Fibroblast of peridontal ligament (primary cell): ENCODE results near the gene CHKB.
"Not testable (repeated sequence)": the region's sequence is repeated elsewhere in the genome, so short reads cannot be mapped to it uniquely, and the experiment has no call there.

Experiments
- DNase-seq: peaks from one replicate; pipeline ENCODE4 v3.0.0-alpha.2; 2010; ENCODE audit errors: extremely low read depth

Gene CHKB

DNA sequence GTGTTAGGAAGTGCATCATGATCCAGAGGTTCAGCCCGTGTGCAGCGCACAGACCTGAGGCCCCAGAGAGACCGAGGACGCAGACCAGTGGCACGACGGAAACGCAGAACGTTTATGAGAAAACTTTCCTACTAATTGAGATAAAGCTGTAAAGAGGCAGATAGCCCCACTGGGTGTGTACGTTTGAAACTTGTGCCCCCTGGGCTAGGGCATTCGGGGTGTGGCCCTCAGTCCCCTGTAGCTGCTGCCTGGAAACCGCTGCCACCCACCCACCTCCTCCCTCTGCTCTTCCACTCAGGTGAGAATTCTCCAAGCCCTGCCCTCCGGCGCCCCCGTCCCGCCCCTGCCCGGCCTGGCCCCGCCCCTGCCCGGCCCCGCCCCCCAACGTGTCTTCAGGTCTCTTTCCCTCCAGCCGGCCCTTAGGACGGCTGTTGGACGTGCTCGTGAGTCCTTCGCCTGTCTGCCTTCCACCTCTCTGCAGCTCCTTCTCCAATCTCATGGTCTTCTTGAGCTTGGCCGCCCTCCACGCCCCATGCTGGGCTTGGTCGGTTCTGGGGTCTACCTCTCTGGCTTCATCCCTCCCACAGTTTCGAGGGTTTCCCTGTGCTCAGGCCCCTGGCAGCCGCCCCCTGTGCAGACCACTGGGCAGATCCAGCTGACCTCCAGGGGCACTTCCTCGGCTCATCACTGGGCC, 30.0 kb upstream of the CHKB start:
- no peak for DNase-seq

DNA sequence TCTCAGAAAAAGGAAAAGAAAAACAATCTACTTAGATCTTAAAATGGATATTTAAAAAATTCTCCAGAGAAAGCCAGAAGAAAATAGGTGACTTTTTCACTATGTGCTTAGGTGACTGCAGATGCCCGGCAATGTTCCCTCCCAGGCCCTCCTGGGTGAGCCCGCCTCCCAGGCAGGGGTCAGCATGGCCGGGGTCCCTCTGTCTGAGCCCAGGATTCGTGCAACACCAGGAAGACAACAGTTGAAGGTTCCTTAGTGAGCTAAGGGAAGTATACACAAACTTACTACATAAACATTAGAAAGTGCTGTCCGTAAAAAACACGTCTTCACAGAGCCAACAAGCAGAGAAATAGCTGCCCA, 29.5 kb upstream of the CHKB start:
- DNase-seq: no peak

DNA sequence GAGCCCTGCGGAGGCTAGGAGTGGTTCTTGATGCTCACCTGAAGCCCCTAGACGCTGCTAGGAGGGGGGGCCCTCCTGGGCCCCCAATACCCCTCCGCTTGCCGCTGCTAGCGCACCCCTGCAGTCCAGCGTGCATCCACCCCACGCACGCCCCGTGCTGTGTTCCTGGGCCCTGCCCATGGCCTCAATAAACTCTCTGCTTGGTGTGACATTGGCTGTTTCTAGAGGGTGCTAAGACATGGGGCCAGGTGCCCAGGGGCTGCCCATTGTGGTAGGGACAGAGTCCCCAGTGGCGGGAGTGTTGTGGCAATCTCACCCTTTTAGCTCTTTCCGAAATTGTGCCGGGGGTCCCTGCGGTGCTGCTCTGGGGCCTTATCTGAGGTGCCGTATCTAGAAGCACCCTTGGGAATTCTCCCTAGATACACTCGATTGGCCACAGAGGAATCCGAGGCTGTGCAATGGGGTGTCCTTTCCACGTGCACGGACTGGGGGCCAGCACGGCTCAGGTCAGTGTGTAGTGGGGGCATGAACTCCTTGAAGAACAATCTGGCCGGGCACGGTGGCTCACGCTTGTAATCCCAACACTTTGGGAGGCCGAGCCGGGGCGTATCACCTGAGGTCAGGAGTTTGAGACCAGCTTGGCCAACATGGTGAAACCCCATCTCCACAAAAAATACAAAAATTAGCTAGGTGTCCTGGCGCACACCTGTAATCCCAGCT, 28.9 kb upstream of the CHKB start:
- no peak for DNase-seq

DNA sequence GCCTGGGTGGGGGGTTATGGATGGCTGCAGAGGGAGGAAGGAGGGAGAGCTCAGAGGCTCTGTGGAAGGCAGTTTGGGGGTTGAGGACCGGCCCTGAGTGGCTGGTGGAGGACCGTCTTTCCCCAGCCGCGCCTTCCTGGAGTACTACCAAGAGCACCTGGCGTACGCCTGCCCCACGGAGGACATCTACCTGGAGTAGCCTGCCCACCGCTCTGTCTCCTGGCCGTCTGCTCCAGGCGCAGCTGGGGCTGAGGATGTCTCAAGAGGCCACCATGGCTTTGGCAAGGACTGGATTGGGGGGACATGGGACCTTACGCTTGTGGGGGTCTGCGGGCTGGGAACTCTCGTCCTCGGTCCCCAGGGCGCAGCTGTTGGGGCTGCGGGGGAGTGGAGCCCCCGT, 27.9 kb upstream of the CHKB start:
- no peak for DNase-seq

DNA sequence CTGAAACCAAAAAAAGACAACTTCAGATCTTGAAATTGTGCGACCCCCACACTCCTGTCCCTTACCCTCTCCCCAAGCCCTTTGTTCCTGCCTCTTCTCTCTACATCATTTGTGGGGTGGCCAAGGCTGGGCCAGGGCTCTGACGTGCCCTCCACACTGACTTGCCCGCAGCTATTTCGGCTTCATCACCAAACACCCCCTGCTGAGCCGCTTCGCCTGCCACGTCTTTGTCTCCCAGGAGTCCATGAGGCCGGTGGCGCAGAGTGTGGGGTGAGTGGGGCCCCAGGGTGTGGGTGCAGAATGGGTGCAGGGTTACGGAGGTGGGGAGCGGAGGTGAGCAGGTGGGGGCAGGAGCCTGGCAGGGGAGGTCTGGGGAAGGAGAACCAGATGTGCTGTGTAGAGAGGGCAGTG, 27.4 kb upstream of the CHKB start:
- DNase-seq: no peak

DNA sequence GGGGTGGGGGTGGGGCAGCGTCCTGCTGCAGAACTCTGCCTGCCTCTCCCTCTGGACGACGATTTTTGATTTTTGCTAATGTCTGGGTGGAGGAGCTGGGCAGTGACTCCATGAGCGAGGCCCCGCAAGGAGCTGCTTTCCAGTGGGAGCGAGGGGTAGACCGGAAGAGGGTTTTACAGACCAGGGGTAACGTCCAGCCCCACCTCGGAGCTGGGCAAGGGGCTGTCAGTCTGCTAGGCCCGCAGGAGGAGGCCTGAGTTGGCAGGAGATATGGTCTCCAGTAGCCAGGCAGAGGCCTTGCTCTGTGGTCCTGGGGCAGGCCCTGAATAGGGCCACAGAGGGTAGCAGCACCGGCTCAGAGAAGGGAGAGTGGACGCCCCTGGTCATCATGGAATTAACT, 26.9 kb upstream of the CHKB start:
- no peak for DNase-seq

DNA sequence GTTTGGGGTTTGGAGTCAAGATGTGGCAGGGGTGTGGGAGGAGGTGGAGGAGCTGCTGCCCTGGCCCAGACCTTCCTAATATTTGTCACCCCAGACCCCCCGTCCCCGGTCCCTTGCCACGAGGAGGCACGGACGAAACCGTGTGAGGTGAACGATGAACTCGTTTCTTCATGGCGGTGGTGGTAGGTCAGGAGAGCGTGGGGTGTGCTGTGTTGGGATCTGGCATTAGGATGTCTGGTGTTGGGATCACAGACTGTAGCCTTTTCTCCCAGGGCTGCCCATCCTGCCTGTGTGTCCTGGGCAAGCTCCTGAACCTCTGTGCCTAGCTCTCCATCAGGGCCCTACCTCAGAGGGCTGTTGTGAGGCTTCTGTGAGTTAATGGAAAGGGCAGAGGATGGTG, 26.3 kb upstream of the CHKB start:
- DNase-seq: no peak

DNA sequence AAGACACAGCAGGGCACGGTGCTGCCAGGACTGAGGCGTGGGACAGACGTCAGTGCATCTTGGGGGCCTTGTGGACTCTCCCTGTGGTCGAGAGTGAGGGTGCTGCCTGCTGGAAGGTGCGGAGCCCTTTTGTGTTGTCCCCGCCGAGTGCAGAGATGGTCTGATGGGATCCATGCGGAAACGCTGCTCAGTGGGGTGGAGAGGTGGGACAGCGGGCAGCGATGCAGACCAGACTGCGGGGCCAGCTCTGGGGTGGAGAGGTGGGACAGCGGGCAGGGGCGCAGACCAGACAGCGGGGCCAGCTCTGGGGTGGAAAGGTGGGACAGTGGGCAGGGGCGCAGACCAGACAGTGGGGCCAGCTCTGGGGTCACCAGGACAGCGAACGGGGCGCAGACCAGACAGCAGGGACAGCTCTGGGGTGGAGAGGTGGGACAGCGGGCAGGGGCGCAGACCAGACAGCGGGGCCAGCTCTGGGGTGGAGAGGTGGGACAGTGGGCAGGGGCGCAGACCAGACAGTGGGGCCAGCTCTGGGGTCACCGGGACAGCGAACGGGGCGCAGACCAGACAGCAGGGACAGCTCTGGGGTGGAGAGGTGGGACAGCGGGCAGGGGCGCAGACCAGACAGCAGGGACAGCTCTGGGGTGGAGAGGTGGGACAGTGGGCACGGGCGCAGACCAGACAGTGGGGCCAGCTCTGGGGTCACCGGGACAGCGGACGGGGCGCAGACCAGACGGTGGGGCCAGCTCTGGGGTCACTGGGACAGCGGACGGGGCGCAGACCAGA, 25.6 kb upstream of the CHKB start:
- not testable (repeated sequence) for DNase-seq

DNA sequence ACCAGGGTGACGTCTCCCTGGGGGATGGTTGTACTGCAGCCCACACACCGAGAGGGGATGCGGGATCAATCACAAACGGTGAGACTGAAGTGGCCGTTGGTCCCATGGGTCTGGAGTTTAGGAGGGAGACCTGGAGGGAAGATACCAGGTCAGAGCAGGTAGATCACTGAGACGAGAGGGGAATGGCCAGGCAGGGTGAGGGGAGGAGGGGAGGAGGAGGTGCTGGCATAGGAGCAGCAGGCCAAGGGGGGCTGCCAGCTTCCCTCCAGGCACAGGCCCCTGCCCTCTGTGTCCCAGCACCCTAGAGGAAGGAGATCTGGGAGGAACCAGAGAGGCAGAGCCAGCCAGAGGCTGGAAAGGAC, 25.0 kb upstream of the CHKB start:
- DNase-seq: no peak

DNA sequence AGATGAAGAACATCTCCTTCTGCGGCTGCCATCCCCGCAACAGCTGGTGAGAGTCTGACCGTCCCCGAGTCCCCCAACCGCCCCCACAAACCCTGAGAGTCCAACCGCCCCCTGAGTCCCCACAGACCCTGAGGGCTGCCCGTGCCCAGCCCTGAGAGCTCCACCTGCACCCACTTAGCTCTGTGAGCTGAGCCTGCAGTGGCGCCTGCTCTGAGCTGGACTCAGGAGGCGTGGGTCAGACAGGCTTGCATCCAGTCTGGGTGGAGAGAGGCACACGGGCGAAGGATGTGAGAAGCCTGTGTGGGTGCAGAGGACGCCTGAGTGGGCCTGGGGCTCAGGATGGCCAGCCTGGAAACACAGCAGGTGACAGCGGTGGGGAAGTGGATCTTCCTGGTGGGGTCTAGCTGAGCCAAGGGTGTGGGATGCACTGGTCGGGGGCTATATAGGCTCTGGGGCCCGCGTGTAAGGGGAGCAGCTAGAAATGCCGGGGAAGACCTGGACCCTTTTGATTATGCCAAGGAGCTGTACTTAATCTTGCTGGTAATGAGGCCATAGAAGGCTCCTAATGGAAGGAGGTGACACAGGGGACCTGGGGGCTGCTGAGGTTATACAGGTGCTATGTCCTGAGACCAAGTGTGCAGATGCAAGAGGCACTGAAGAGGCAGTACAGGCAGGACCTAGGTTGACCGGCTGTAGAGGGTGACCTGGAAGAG, 24.5 kb upstream of the CHKB start:
- no peak for DNase-seq

DNA sequence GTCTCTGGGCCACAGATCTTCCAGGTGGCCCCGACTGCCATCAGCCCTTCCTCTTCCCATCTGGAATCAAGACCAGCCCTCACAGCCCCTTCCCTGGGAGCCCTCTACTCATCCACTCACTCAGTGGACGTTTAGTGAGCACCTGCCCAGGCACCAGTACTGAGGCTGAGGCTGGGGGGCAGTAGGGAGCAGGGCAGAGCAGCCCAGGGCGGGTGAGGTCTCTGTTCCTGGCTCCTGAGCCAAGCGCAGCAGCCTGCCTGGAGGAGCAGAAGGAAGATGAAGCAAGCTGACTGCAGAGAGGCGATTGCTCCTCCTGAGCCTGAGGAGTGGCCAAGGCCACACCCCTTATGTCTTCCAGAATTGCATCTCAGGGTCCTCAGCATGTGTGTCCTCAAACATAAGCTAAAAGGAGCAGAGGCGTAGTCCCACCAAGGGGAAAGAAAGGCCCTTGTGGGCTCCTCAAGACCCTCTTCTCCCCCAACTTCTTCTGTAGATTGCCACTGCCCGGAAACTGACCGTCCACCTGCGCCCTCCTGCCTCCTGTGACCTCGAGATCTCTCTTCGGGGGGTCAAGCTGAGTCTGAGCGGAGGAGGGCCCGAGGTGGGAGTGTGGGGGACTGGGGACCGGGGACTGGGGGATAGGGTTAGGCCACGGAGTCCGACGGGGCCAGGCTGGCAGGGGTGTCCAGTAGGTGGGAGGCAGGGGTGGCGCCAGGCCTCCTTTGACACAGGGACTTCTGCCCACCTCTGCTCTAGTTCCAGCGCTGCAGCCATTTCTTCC, 23.7 kb upstream of the CHKB start:
- no peak for DNase-seq

DNA sequence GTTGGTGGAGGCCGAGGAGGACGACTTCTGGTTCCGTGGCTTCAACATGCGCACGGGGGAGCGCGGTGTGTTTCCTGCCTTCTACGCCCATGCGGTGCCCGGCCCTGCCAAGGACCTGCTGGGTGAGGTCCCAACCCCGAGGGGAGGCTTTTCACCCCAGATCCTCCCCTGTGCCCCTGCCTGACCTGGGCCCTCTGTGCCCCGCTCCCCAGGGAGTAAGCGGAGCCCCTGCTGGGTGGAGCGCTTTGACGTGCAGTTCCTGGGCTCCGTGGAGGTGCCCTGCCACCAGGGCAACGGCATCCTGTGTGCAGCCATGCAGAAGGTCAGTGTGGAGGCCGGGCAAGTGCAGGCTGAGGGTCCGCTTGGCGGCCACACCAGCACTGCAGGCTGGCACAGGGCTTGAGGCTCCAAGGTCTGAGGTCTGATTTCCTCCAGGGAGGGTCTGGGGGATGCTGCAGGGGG, 23.0 kb upstream of the CHKB start:
- no peak for DNase-seq

DNA sequence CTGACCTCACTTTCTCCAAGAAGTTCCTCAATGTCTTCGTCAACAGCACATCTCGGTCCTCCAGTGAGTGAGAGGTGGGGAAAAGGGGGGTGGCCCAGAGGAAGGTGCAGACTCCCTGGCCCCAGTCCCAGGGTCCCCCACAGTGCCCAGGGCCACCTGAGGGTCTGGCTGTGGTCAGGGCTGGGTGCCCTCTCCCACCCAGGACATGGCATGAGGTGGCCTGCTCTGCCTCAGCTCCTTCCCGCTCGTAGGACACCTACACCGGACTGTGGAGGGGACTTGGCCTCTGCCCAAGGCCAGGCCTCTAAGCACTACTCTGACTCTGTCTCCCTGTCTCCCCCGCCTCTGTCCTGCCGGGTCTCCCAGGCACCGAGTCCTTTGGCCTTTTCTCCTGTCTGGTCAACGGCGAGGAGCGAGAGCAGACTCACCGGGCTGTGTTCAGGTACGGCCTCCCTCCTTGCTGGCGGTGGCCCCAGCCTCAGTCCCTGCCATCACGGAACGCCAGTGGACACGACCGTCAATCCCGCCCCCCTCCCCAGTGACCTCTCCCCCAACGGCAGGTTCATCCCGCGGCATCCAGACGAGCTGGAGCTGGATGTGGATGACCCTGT, 22.5 kb upstream of the CHKB start:
- no peak for DNase-seq

DNA sequence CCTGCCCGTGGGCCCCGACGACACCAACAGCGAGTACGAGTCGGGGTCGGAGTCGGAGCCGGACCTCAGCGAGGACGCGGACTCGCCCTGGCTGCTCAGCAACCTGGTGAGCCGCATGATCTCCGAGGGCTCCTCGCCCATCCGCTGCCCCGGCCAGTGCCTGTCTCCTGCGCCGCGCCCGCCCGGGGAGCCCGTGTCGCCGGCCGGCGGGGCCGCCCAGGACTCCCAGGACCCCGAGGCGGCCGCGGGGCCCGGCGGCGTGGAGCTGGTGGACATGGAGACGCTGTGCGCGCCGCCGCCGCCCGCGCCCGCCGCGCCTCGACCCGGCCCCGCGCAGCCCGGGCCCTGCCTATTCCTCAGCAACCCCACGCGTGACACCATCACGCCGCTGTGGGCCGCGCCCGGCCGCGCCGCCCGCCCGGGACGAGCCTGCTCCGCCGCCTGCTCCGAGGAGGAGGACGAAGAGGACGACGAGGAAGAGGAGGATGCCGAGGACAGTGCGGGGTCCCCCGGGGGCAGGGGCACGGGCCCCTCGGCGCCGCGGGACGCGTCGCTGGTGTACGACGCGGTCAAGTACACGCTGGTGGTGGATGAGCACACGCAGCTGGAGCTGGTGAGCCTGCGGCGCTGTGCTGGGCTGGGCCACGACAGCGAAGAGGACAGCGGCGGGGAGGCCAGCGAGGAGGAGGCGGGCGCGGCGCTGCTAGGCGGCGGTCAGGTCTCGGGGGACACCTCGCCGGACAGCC, 21.8 kb upstream of the CHKB start:
- no peak for DNase-seq

DNA sequence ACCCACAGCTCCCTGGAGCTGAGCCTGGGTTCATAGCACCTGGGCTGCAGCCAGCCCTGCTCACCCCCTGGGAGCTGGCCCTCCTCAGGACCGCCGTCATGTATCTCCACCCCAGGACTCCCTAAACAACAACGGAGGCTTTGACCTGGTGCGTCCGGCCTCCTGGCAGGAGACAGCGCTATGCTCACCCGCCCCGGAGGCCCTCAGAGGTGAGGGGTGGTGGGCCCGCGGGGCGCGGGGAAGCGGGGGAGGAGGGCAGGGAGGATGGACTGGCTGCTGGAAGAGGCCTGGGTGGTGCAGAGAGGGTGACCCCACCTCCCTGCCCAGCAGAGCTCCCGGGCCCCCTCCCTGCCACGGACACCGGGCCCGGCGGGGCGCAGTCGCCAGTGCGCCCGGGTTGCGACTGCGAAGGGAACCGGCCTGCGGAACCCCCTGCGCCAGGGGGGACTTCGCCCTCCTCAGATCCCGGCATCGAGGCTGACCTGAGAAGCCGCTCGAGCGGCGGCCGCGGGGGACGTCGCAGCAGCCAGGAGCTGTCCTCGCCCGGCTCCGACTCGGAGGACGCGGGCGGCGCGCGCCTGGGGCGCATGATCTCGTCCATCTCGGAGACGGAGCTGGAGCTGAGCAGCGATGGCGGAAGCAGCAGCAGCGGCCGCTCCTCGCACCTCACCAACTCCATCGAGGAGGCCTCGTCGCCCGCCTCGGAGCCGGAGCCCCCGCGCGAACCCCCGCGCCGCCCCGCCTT, 21.0 kb upstream of the CHKB start:
- no peak for DNase-seq

DNA sequence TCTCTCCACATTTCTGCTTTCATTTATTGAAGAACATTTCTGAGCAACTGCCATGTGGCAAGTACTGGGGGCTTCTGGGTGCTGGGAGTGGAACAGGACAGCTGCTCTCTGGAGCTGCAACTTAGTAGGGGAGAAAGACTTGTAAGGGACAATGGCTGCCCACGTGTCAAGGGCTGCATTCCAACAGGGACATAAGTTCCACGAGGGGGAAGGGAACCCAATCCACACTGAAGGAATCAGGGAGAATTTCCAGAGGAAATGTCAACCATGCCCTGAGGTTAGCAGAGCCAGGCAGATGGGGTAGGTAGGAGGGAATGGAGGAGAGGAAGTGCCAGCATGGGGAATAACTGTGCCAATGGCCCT, 19.7 kb upstream of the CHKB start:
- DNase-seq: no peak

DNA sequence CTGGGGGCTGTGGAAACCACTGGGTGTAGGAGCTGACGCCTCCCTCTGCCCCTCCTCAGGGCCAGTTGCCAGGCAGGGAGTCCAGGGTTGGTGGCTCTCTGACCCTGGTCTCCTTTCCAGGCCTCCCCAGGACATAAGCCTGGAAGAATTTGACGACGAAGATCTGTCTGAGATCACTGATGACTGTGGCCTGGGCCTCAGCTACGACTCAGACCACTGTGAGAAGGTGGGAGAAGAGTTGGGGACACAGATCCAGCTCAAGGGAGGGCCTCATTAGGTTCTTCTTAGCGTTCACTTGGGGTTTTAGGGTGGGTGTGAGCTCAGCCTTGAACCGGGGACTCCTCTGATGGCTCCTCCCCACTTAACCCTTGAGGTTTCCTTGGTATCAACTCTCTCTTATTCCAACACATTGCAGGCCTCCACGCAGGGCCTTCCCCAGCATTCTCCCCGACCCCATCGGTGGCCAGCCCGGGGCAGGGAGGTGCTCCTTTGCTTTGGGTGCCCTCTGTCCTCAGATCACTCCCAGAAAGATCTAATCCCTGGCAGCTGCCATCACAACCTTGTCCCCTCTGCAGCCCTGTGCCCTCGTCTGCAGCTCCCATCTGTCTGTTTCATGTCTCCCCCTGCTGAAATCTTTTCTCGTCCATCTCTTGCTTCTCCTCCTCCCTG, 19.2 kb upstream of the CHKB start:
- DNase-seq: no peak

DNA sequence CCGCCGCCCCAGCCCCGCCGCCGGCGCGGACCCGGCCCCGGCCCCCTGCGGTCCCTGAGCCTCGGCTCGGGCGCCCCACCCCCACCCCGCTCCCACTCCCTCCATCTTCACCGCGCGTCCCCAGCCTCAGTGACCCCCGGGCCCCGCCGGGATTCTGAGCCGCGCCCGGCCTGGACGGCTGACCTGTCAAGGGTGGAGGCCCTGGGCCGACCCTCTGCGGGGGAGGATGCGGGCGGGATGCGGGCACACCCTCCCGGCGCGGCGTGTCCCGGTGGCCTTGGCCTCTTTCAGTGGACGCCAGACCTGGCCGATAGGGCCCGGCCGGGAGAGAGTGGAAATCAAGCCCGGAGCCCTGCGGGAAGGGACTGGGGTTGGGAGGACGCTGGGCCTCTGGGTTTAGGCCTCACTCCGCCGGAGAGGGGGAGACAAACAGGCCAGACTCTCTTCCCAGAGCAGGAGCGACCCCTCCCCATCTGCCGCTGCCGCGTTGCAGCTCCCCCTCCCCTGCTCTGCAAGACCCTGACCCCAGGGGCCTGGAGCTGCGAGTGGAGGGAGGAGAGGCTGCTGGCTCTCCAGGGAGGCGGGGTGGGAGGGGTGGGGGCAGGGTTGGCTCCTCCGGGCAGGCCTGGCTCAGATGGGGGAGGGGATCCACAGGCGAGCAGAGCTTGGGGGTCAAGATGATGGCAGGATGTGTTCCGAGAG, 18.5 kb upstream of the CHKB start:
- no peak for DNase-seq

DNA sequence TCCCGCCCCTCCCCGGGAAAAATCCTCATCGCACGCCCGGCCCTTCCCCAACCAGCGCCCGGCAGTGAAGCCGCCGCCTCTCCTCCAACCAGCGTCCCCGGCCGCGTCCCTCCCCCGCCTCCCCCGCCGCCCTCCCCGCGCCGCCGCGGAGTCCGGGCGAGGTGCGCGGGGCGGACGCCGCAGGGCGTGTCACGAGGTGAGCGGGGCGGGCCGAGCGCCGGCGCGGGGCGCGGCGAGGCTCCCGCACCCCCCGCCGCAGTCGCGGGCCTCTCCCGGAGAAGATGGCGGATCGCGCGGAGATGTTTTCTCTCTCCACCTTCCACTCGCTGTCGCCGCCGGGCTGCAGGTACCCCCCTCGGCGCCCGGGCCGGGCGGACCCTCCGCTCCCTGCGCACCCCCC, 17.9 kb upstream of the CHKB start, which contains the start of gene MAPK8IP2:
MAPK8IP2 (plus strand) TSS at position 256 of the 400 bp plus-strand sequence; CDS start at position 282, 26 bp downstream.
- no peak for DNase-seq
